HepG2 (cell line): ENCODE data around the gene UTP25. TPM values are rescaled to one million over a fixed set of nuclear protein-coding genes. Genes with fewer than 3 reads are reported as not detected.

ENCODE experiments used
- ARNT2 ChIP-seq: sonication (generic); formaldehyde crosslinking; IDR thresholded peaks from 2 replicates; pipeline ENCODE4 v1.8.0; 2022; ENCODE audit warnings: mild to moderate bottlenecking, low read depth, missing genetic modification reagents, moderate library complexity
- EP300 ChIP-seq, 3 experiments: sonication (generic) in 1 of 3; formaldehyde crosslinking in 1 of 3; IDR thresholded peaks; 2 replicates each; pipeline versions ENCODE4 v1.5.1 to v1.6.1; 2011 to 2020; ENCODE audit warnings: low read depth in 2 of 3, low read length in 2 of 3, borderline replicate concordance in 1 of 3, improper control_type of control experiment in 1 of 3, mild to moderate bottlenecking in 1 of 3, missing genetic modification reagents in 1 of 3, moderate library complexity in 1 of 3
- KLF9 ChIP-seq: IDR thresholded peaks from 2 replicates; pipeline ENCODE4 v1.6.1; 2016; ENCODE audit warnings: low read depth
- NFKBIZ ChIP-seq: IDR thresholded peaks from 2 replicates; pipeline ENCODE4 v1.6.1; 2018; ENCODE audit warnings: missing genetic modification reagents, missing compliant biosample characterization
- SATB2 ChIP-seq: sonication (generic); formaldehyde crosslinking; IDR thresholded peaks from 2 replicates; pipeline ENCODE4 v1.5.0; 2020; ENCODE audit warnings: missing genetic modification reagents
- SIN3B ChIP-seq: fragments of 150-350 bp; IDR thresholded peaks from 2 replicates; pipeline ENCODE4 v1.6.1; 2014; ENCODE audit warnings: low read length
- XRCC5 ChIP-seq: fragments of 200-400 bp; formaldehyde crosslinking; optimal IDR thresholded peaks from 2 replicates; pipeline ENCODE3; 2017; ENCODE audit warnings: mild to moderate bottlenecking, low read length
- ZC3H13 ChIP-seq: sonication (generic); formaldehyde crosslinking; IDR thresholded peaks from 2 replicates; pipeline ENCODE4 v1.8.1; 2023; ENCODE audit warnings: mild to moderate bottlenecking, missing genetic modification reagents, moderate library complexity
- ZNF333 ChIP-seq: sonication (generic); formaldehyde crosslinking; IDR thresholded peaks from 2 replicates; pipeline ENCODE4 v1.4.0; 2020; ENCODE audit warnings: mild to moderate bottlenecking, missing genetic modification reagents, borderline replicate concordance
- ZNF7 ChIP-seq: IDR thresholded peaks from 2 replicates; pipeline ENCODE4 v1.6.1; 2016; ENCODE audit warnings: missing biosample characterization, missing genetic modification reagents
- ZSCAN9 ChIP-seq: IDR thresholded peaks from 2 replicates; pipeline ENCODE4 v1.6.1; 2016; ENCODE audit warnings: borderline replicate concordance
- polyA plus RNA-seq, 8 experiments: library from polyadenylated mRNA; depleted of rRNA in 3 of 8; stranded (reverse) in 7 of 8; unstranded in 1 of 8; fragments of >200 nt; fragmentation: Illumina TruSeq in 4 of 8; extraction: Trizol in 4 of 8; gene quantifications; 2 replicates each; pipeline versions ENCODE4 v1.2.1 to v1.2.3, GENCODE V29; 2011 to 2016; ENCODE audit warnings: low read depth in 4 of 8, missing spikeins in 1 of 8, mixed read lengths in 1 of 8; ENCODE audit not compliant: insufficient read depth in 1 of 8
- total RNA-seq, 5 experiments: library from RNA; depleted of rRNA; stranded (reverse); fragments of >200 nt; fragmentation: Illumina TruSeq; extraction: Trizol; gene quantifications; 2 replicates each; pipeline ENCODE4 v1.2.3, GENCODE V29; 2016; ENCODE audit warnings: low read depth in 1 of 5
- TF ChIP-seq, protein P1 (sequence below): sonication (generic); formaldehyde crosslinking; IDR thresholded peaks from 2 replicates; pipeline ENCODE4 v1.8.0; 2022; ENCODE audit warnings: low read depth, missing genetic modification reagents
- TF ChIP-seq, protein P2 (sequence below): sonication (generic); formaldehyde crosslinking; conservative IDR thresholded peaks from 2 replicates; pipeline ENCODE4 v1.5.0; 2020; ENCODE audit warnings: missing genetic modification reagents
- TF ChIP-seq, protein P3 (sequence below): sonication (generic); formaldehyde crosslinking; IDR thresholded peaks from 2 replicates; pipeline ENCODE4 v1.4.0; 2020; ENCODE audit warnings: missing genetic modification reagents, borderline replicate concordance
- TF ChIP-seq, protein P4 (sequence below): sonication (generic); formaldehyde crosslinking; IDR thresholded peaks from 2 replicates; pipeline ENCODE4 v1.4.0; 2020; ENCODE audit warnings: missing genetic modification reagents
- TF ChIP-seq, protein P5 (sequence below): sonication (generic); formaldehyde crosslinking; IDR thresholded peaks from 2 replicates; pipeline ENCODE4 v1.4.0; 2020; ENCODE audit warnings: low read depth, missing genetic modification reagents

UTP25 gene
- total and polyA plus RNA-seq, 2 of the 13 experiments (the other 11 are each of a cell fraction or from before 2014, with no cell fraction given), result 4.8 to 5.7 TPM

DNA sequence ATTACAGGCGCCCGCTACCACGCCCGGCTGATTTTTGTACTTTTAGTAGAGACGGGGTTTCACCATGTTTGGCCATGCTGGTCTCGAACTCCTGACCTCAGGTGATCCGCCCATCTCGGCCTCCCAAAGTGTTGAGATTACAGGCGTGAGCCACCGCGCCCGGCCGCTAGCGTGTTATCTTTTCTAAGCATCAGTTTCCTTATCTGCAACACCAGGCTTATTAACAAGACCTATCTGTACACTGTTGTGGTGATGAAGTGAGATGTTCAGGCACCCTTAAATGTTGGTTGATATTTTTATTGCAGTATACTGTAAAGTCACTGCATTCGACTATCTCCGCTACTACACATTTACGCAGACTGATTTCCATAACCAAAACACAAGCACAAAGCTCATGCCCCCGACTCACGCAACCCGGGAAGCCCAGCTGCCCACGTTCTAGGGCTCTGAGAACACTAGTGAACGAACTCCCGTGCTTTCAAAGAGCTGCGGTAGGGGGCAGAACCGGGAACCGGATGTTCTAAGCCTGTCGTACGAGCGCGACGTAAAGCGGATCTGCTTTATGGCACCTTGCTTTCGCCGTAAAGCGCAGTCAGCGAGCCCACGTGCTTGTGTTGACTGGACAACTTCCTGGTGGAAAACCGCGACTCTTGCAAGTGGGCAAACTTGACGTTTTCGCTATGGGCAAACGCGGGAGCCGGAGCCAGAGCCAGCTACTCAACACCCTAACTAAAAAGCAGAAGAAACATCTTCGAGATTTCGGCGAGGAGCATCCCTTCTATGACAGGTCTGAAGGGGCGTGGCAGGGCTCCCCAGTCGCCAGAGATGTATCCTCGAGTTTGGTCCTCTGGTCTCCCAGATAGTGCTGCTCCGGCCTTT lies at the start of gene UTP25 (continued):
- TF ChIP-seq, protein P1, sequence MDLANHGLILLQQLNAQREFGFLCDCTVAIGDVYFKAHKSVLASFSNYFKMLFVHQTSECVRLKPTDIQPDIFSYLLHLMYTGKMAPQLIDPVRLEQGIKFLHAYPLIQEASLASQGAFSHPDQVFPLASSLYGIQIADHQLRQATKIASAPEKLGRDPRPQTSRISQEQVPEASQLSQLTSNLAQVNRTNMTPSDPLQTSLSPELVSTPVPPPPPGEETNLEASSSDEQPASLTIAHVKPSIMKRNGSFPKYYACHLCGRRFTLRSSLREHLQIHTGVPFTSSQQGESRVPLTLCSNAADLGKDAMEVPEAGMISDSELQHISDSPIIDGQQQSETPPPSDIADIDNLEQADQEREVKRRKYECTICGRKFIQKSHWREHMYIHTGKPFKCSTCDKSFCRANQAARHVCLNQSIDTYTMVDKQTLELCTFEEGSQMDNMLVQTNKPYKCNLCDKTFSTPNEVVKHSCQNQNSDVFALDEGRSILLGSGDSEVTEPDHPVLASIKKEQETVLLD, result no peak
- TF ChIP-seq EP300 (IDR thresholded peaks at IDR 0.05; ENCODE audit: low read depth in 2 of 2, low read length in 2 of 2) (no peak; a peak in 1 of 4 replicates), EP300 (CRISPR knock-in tag; IDR thresholded peaks at IDR 0.05; ENCODE audit: borderline replicate concordance) (no peak), ZSCAN9 (CRISPR knock-in tag) (peak; percentile 40; the same call in 1 of the 2 replicates), XRCC5 (peak; percentile 93), ZNF7 (CRISPR knock-in tag) (no peak), KLF9 (peak; percentile 91; the same call in 1 of the 2 replicates), ZC3H13 (CRISPR knock-in tag) (no peak), SIN3B (no peak), ARNT2 (CRISPR knock-in tag) (peak; percentile 72), ZNF333 (CRISPR knock-in tag) (no peak), SATB2 (CRISPR knock-in tag) (no peak), NFKBIZ (CRISPR knock-in tag) (no peak; the same call in 1 of the 2 replicates)
- TF ChIP-seq, protein P2, sequence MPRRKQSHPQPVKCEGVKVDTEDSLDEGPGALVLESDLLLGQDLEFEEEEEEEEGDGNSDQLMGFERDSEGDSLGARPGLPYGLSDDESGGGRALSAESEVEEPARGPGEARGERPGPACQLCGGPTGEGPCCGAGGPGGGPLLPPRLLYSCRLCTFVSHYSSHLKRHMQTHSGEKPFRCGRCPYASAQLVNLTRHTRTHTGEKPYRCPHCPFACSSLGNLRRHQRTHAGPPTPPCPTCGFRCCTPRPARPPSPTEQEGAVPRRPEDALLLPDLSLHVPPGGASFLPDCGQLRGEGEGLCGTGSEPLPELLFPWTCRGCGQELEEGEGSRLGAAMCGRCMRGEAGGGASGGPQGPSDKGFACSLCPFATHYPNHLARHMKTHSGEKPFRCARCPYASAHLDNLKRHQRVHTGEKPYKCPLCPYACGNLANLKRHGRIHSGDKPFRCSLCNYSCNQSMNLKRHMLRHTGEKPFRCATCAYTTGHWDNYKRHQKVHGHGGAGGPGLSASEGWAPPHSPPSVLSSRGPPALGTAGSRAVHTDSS (CRISPR knock-in tag), result no peak
- TF ChIP-seq, protein P3, sequence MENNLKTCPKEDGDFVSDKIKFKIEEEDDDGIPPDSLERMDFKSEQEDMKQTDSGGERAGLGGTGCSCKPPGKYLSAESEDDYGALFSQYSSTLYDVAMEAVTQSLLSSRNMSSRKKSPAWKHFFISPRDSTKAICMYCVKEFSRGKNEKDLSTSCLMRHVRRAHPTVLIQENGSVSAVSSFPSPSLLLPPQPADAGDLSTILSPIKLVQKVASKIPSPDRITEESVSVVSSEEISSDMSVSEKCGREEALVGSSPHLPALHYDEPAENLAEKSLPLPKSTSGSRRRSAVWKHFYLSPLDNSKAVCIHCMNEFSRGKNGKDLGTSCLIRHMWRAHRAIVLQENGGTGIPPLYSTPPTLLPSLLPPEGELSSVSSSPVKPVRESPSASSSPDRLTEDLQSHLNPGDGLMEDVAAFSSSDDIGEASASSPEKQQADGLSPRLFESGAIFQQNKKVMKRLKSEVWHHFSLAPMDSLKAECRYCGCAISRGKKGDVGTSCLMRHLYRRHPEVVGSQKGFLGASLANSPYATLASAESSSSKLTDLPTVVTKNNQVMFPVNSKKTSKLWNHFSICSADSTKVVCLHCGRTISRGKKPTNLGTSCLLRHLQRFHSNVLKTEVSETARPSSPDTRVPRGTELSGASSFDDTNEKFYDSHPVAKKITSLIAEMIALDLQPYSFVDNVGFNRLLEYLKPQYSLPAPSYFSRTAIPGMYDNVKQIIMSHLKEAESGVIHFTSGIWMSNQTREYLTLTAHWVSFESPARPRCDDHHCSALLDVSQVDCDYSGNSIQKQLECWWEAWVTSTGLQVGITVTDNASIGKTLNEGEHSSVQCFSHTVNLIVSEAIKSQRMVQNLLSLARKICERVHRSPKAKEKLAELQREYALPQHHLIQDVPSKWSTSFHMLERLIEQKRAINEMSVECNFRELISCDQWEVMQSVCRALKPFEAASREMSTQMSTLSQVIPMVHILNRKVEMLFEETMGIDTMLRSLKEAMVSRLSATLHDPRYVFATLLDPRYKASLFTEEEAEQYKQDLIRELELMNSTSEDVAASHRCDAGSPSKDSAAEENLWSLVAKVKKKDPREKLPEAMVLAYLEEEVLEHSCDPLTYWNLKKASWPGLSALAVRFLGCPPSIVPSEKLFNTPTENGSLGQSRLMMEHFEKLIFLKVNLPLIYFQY (CRISPR knock-in tag), result no peak
- TF ChIP-seq, protein P4, sequence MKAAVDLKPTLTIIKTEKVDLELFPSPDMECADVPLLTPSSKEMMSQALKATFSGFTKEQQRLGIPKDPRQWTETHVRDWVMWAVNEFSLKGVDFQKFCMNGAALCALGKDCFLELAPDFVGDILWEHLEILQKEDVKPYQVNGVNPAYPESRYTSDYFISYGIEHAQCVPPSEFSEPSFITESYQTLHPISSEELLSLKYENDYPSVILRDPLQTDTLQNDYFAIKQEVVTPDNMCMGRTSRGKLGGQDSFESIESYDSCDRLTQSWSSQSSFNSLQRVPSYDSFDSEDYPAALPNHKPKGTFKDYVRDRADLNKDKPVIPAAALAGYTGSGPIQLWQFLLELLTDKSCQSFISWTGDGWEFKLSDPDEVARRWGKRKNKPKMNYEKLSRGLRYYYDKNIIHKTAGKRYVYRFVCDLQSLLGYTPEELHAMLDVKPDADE, result no peak
- TF ChIP-seq, protein P5, sequence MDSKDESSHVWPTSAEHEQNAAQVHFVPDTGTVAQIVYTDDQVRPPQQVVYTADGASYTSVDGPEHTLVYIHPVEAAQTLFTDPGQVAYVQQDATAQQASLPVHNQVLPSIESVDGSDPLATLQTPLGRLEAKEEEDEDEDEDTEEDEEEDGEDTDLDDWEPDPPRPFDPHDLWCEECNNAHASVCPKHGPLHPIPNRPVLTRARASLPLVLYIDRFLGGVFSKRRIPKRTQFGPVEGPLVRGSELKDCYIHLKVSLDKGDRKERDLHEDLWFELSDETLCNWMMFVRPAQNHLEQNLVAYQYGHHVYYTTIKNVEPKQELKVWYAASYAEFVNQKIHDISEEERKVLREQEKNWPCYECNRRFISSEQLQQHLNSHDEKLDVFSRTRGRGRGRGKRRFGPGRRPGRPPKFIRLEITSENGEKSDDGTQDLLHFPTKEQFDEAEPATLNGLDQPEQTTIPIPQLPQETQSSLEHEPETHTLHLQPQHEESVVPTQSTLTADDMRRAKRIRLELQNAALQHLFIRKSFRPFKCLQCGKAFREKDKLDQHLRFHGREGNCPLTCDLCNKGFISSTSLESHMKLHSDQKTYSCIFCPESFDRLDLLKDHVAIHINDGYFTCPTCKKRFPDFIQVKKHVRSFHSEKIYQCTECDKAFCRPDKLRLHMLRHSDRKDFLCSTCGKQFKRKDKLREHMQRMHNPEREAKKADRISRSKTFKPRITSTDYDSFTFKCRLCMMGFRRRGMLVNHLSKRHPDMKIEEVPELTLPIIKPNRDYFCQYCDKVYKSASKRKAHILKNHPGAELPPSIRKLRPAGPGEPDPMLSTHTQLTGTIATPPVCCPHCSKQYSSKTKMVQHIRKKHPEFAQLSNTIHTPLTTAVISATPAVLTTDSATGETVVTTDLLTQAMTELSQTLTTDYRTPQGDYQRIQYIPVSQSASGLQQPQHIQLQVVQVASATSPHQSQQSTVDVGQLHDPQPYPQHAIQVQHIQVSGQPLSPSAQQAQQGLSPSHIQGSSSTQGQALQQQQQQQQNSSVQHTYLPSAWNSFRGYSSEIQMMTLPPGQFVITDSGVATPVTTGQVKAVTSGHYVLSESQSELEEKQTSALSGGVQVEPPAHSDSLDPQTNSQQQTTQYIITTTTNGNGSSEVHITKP (CRISPR knock-in tag), result no peak
